ENCODE results near the gene SPTBN1.

DNA sequence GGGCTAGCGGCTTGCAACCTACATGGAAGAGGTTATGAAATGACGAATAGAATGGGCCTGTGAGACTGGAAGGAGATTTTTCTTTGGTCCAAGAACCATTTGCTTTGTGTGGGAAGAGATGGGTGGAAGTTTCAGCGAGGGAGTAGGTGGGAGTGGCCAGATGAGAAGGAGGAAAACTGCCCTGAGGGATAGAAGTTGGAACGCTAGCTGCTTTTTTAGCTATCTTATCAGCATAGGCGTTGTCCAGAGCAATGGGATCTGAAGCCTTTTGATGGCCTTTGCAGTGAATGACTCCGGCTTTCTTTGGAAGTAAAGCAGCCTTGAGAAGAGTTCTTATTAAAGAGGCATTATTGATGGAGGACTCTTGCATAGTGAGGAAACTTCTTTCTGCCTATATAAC lies 52.4 kb downstream of the SPTBN1 start:
- no peak for TF ChIP-seq EZH2phosphoT487 (IDR thresholded peaks at IDR 0.05; ENCODE audit: insufficient read depth, low read depth)
- TF ChIP-seq EZH2 (IDR thresholded peaks at IDR 0.05; ENCODE audit: insufficient read depth, poor library complexity, severe bottlenecking), result no peak

Measured in GM23248 (cell line).